Neural crest cell (in vitro differentiated cells): Measurements from ENCODE around the gene ZBTB20. TPM values are rescaled to one million over a fixed set of nuclear protein-coding genes. Genes with fewer than 3 reads are reported as not detected.

Source experiments
- DNase-seq: peaks from one replicate; pipeline ENCODE4 v3.0.0; 2021; ENCODE audit warnings: low read depth, mixed read lengths, low spot score
- H3K27ac Mint-ChIP-seq: one replicate; pipeline ENCODE4 v1.8.0; 2021; ENCODE audit warnings: mild to moderate bottlenecking, mixed read lengths; ENCODE audit not compliant: unreplicated experiment
- H3K27me3 Mint-ChIP-seq: 2 replicates; pipeline ENCODE4 v1.8.0; 2021; ENCODE audit warnings: low read depth, mild to moderate bottlenecking, mixed read lengths
- H3K36me3 Mint-ChIP-seq: 2 replicates; pipeline ENCODE4 v1.8.0; 2021; ENCODE audit warnings: low read depth, mild to moderate bottlenecking, mixed read lengths
- H3K4me1 Mint-ChIP-seq: 2 replicates; pipeline ENCODE4 v1.8.0; 2021; ENCODE audit warnings: mixed read lengths
- H3K4me3 Mint-ChIP-seq: one replicate; pipeline ENCODE4 v1.8.0; 2021; ENCODE audit warnings: mild to moderate bottlenecking, mixed read lengths
- H3K9me3 Mint-ChIP-seq: 2 replicates; pipeline ENCODE4 v1.8.0; 2021; ENCODE audit warnings: mixed read lengths
- CTCF ChIP-seq: fragments of 200-600 bp; sonication (generic); conservative IDR thresholded peaks from 2 replicates; pipeline ENCODE4 v1.5.0; 2021; ENCODE audit warnings: antibody characterized with exemption, mild to moderate bottlenecking
- total RNA-seq: library from RNA; stranded (reverse); gene quantifications from 2 replicates; pipeline ENCODE4 v1.2.1, GENCODE V29; 2021

Gene ZBTB20
- total RNA-seq, 1 donor from 2014 or later, result 12.4 TPM

- DNase-seq, result no peak
- Mint-ChIP-seq H3K4me1 (peaks cover 4% of the 10 kb centered on the region), H3K36me3 (no peaks in the 10 kb centered on the region), H3K9me3 (no peaks in the 10 kb centered on the region), H3K4me3 (no peak overlapping the region), H3K27ac (no peak overlapping the region), H3K27me3 (no peaks in the 10 kb centered on the region)
- no peak for TF ChIP-seq CTCF
These were observed 588.8 kb downstream of the ZBTB20 start for GRCh38 chr3:114558271-114558670.

- Mint-ChIP-seq H3K27ac (no peak overlapping the region), H3K4me1 (peaks cover 4% of the 10 kb centered on the region), H3K4me3 (no peak overlapping the region), H3K36me3 (no peaks in the 10 kb centered on the region), H3K27me3 (no peaks in the 10 kb centered on the region), H3K9me3 (no peaks in the 10 kb centered on the region)
- no peak for DNase-seq
- no peak for TF ChIP-seq CTCF
These were observed 589.3 kb downstream of the ZBTB20 start for GRCh38 chr3:114557791-114558190.

- TF ChIP-seq CTCF, result no peak
- Mint-ChIP-seq H3K27ac (no peak overlapping the region), H3K4me3 (no peak overlapping the region), H3K4me1 (peaks cover 4% of the 10 kb centered on the region), H3K9me3 (no peaks in the 10 kb centered on the region), H3K27me3 (no peaks in the 10 kb centered on the region), H3K36me3 (no peaks in the 10 kb centered on the region)
- DNase-seq, result no peak
These were observed 590.4 kb downstream of the ZBTB20 start for GRCh38 chr3:114556657-114557213.

GRCh38 chr3:114554731-114555130 lies 592.4 kb downstream of the ZBTB20 start:
- H3K4me1 Mint-ChIP-seq, result peaks cover 4% of the 10 kb centered on the region
- no peaks in the 10 kb centered on the region for H3K36me3 Mint-ChIP-seq
- no peak overlapping the region for H3K27ac Mint-ChIP-seq
- no peak for TF ChIP-seq CTCF
- no peaks in the 10 kb centered on the region for H3K9me3 Mint-ChIP-seq
- no peak for DNase-seq
- no peaks in the 10 kb centered on the region for H3K27me3 Mint-ChIP-seq
- H3K4me3 Mint-ChIP-seq, result no peak overlapping the region

GRCh38 chr3:114553949-114554593 lies 593.0 kb downstream of the ZBTB20 start:
- Mint-ChIP-seq H3K9me3 (no peaks in the 10 kb centered on the region), H3K4me3 (no peak overlapping the region)
- DNase-seq, result no peak

More at GRCh38 chr3:114553949-114554593, 593.0 kb downstream of the ZBTB20 start:
- Mint-ChIP-seq H3K27ac (no peak overlapping the region), H3K27me3 (no peaks in the 10 kb centered on the region), H3K4me1 (peaks cover 4% of the 10 kb centered on the region), H3K36me3 (no peaks in the 10 kb centered on the region)
- TF ChIP-seq CTCF, result no peak
